Smooth muscle cell (in vitro differentiated cells): Measurements from ENCODE around the gene XKR7. TPM values are rescaled to one million over a fixed set of nuclear protein-coding genes. Genes with fewer than 3 reads are reported as not detected.

Experiments
- DNase-seq: peaks from one replicate; lab custom pipeline; 2025; ENCODE audit not compliant: unreplicated experiment; lab: John Stamatoyannopoulos, UW
- H2AFZ ChIP-seq: fragments of 200-600 bp; sonication (generic); 2 replicates; pipeline ENCODE4 v1.6.0; 2016; ENCODE audit warnings: antibody characterized with exemption, low read depth, mild to moderate bottlenecking
- H3F3A ChIP-seq: fragments of 200-600 bp; sonication (generic); 2 replicates; pipeline ENCODE4 v1.6.0; 2017; ENCODE audit warnings: antibody characterized with exemption, low read depth
- H3K27ac ChIP-seq: fragments of 200-600 bp; sonication (generic); 2 replicates; pipeline ENCODE4 v1.5.1; 2016; ENCODE audit warnings: low read depth, mild to moderate bottlenecking
- H3K27me3 ChIP-seq: fragments of 200-600 bp; sonication (generic); 2 replicates; pipeline ENCODE4 v1.6.1; 2016; ENCODE audit warnings: low read depth, mild to moderate bottlenecking
- H3K36me3 ChIP-seq: fragments of 200-600 bp; sonication (generic); 2 replicates; pipeline ENCODE4 v1.5.1; 2016; ENCODE audit warnings: low read depth
- H3K4me1 ChIP-seq: fragments of 200-600 bp; sonication (generic); 2 replicates; pipeline ENCODE4 v1.5.1; 2016; ENCODE audit warnings: low read depth
- H3K4me2 ChIP-seq: fragments of 200-600 bp; sonication (generic); 2 replicates; pipeline ENCODE4 v1.6.0; 2016; ENCODE audit warnings: mild to moderate bottlenecking
- H3K4me3 ChIP-seq: fragments of 200-600 bp; sonication (generic); 2 replicates; pipeline ENCODE4 v1.5.1; 2016; ENCODE audit warnings: mild to moderate bottlenecking
- H3K79me2 ChIP-seq: fragments of 200-600 bp; sonication (generic); 2 replicates; pipeline ENCODE4 v1.6.0; 2016; ENCODE audit warnings: low read depth, mild to moderate bottlenecking
- H3K9ac ChIP-seq: fragments of 200-600 bp; sonication (generic); 2 replicates; pipeline ENCODE4 v1.6.0; 2016; ENCODE audit warnings: low read depth
- H3K9me3 ChIP-seq: fragments of 200-600 bp; sonication (generic); replicated peaks from 2 replicates; pipeline ENCODE4 v1.5.1; 2016; ENCODE audit warnings: low read depth
- H4K20me1 ChIP-seq: fragments of 200-600 bp; sonication (generic); 2 replicates; pipeline ENCODE4 v1.6.0; 2016; ENCODE audit warnings: low read depth
- CTCF ChIP-seq: fragments of 200-600 bp; sonication (generic); IDR thresholded peaks from 2 replicates; pipeline ENCODE4 v1.5.1; 2017; ENCODE audit warnings: borderline replicate concordance, mild to moderate bottlenecking, antibody characterized with exemption; ENCODE audit not compliant: insufficient read depth, poor library complexity, severe bottlenecking
- WGBS: methylation state at CpG from one replicate; pipeline ENCODE4 v1.1.7; 2016; ENCODE audit warnings: low lambda C conversion rate; 5-methylcytosine and 5-hydroxymethylcytosine counted together
- polyA plus RNA-seq: library from polyadenylated mRNA; unstranded; fragments of >200 nt; fragmentation: Nextera tagmentation; extraction: Ambion mirVana; gene quantifications from 2 replicates; pipeline ENCODE4 v1.2.1, GENCODE V29; 2016
- total RNA-seq: library from RNA; depleted of rRNA; stranded (reverse); fragments of >200 nt; gene quantifications from 2 replicates; pipeline ENCODE4 v1.2.3, GENCODE V29; 2014

XKR7 gene
- total and polyA plus RNA-seq, 2 experiments from 2014 or later: not detected

GRCh38 chr20:32035426-32035779 is 67.5 kb downstream of the XKR7 start:
- Histone ChIP-seq H3K4me1 (no peaks in the 10 kb centered on the region), H3K4me3 (no peak overlapping the region), H3F3A (no peaks in the 10 kb centered on the region), H3K36me3 (no peaks in the 10 kb centered on the region), H3K27ac (no peak overlapping the region), H4K20me1 (no peaks in the 10 kb centered on the region), H3K9ac (no peak overlapping the region), H3K79me2 (no peaks in the 10 kb centered on the region), H3K27me3 (peaks cover 32% of the 10 kb centered on the region), H2AFZ (no peak overlapping the region), H3K9me3 (no peaks in the 10 kb centered on the region), H3K4me2 (no peak overlapping the region)
- DNase-seq: no peak
- 87% methylated on average over 8 of the region's 8 CpGs for WGBS
- TF ChIP-seq CTCF: no peak

- Histone ChIP-seq H3K4me3 (no peak overlapping the region), H3K4me2 (no peak overlapping the region), H3K4me1 (no peaks in the 10 kb centered on the region), H3K36me3 (no peaks in the 10 kb centered on the region), H4K20me1 (no peaks in the 10 kb centered on the region), H3K27ac (no peak overlapping the region), H3K79me2 (no peaks in the 10 kb centered on the region), H3K27me3 (peaks cover 32% of the 10 kb centered on the region), H3F3A (no peaks in the 10 kb centered on the region), H2AFZ (no peak overlapping the region), H3K9me3 (no peaks in the 10 kb centered on the region), H3K9ac (no peak overlapping the region)
- TF ChIP-seq CTCF: no peak
- no peak for DNase-seq
- WGBS: 75% methylated on average over 4 of the region's 4 CpGs
Observed at GRCh38 chr20:32036252-32036651, 68.3 kb downstream of the XKR7 start.

GRCh38 chr20:32036716-32037485 is 69.0 kb downstream of the XKR7 start:
- TF ChIP-seq CTCF: no peak
- DNase-seq: no peak

GRCh38 chr20:32037929-32038328 is 70.0 kb downstream of the XKR7 start:
- Histone ChIP-seq H4K20me1 (no peaks in the 10 kb centered on the region), H3F3A (no peaks in the 10 kb centered on the region), H3K36me3 (no peaks in the 10 kb centered on the region), H3K4me1 (no peaks in the 10 kb centered on the region), H3K4me2 (no peak overlapping the region), H3K27ac (no peak overlapping the region), H3K9me3 (no peaks in the 10 kb centered on the region), H3K27me3 (peaks cover 42% of the 10 kb centered on the region), H3K9ac (no peak overlapping the region), H3K4me3 (no peak overlapping the region), H2AFZ (no peak overlapping the region), H3K79me2 (no peaks in the 10 kb centered on the region)
- DNase-seq: no peak
- WGBS: 68% methylated on average over 4 of the region's 4 CpGs
- TF ChIP-seq CTCF: no peak

More at GRCh38 chr20:32036716-32037485, 69.0 kb downstream of the XKR7 start:
- Histone ChIP-seq H4K20me1 (no peaks in the 10 kb centered on the region), H3K9me3 (no peaks in the 10 kb centered on the region), H3K4me3 (no peak overlapping the region), H3K27ac (no peak overlapping the region), H3K27me3 (peaks cover 35% of the 10 kb centered on the region), H3K79me2 (no peaks in the 10 kb centered on the region), H3K36me3 (no peaks in the 10 kb centered on the region), H3K4me2 (no peak overlapping the region), H3K4me1 (no peaks in the 10 kb centered on the region), H3F3A (no peaks in the 10 kb centered on the region), H3K9ac (no peak overlapping the region), H2AFZ (no peak overlapping the region)
- 67% methylated on average over 10 of the region's 10 CpGs for WGBS
